Activated CD4-positive, alpha-beta T cell treated with anti-CD3 and anti-CD28 coated beads for 36 hours (primary cell): ENCODE data around the gene NELFCD. TPM values are rescaled to one million over a fixed set of nuclear protein-coding genes. Genes with fewer than 3 reads are reported as not detected.
"Not testable (repeated sequence)": the region's sequence is repeated elsewhere in the genome, so short reads cannot be mapped to it uniquely, and the experiment has no call there.

ENCODE experiments used
- ATAC-seq: fragments of 200-7000 bp; cut with Tn5 transposase; one replicate; pipeline ENCODE4 v1.10.0; 2021; ENCODE audit warnings: mild to moderate bottlenecking, moderate library complexity
- CTCF ChIA-PET: fragments of 350-600 bp; sonication (Branson Sonifier 250); formaldehyde crosslinking; loops from one replicate; lab custom pipeline; 2021; ENCODE audit warnings: antibody characterized with exemption; lab: Charles Lee
- POLR2A ChIA-PET: fragments of 350-600 bp; sonication (Branson Sonifier 250); formaldehyde crosslinking; loops from one replicate; lab custom pipeline; 2021; ENCODE audit warnings: antibody characterized with exemption, inconsistent platforms; lab: Charles Lee
- DNase-seq: peaks from one replicate; pipeline ENCODE4 v3.0.0-alpha.2; 2020
- H3K27ac Mint-ChIP-seq: one replicate; pipeline ENCODE4 v1.8.0; 2021; ENCODE audit warnings: mixed read lengths
- H3K27me3 Mint-ChIP-seq: one replicate; pipeline ENCODE4 v1.8.0; 2021; ENCODE audit warnings: mixed read lengths
- H3K36me3 Mint-ChIP-seq: one replicate; pipeline ENCODE4 v1.8.0; 2021; ENCODE audit warnings: low read depth, mixed read lengths
- H3K4me1 Mint-ChIP-seq: one replicate; pipeline ENCODE4 v1.8.0; 2021; ENCODE audit warnings: mixed read lengths
- H3K4me3 Mint-ChIP-seq: one replicate; pipeline ENCODE4 v1.8.0; 2021; ENCODE audit warnings: mild to moderate bottlenecking, moderate library complexity, mixed read lengths
- H3K9me3 Mint-ChIP-seq: one replicate; pipeline ENCODE4 v1.8.0; 2021; ENCODE audit warnings: low read depth, mixed read lengths
- intact Hi-C, 2 experiments: fragments of 100-400 bp; cut with DNase I in 1 of 2; cut with micrococcal nuclease in 1 of 2; formaldehyde crosslinking; loops; one replicate each; pipeline versions ENCODE4 v1.14.2 to v1.15.1; 2022 to 2024; cut with DNase I, micrococcal nuclease
- total RNA-seq, 2 experiments: library from RNA; stranded (reverse); gene quantifications; one replicate each; pipeline ENCODE4 v1.2.3, GENCODE V29; 2021

NELFCD gene
- total RNA-seq, 2 experiments from 2014 or later = 111 to 121 TPM

- H3K4me1 Mint-ChIP-seq = peaks cover 73% of the 10 kb centered on the region
- no peak for ATAC-seq
- ChIA-PET POLR2A (interaction anchor here (0.6 to 1.7 kb wide), 11 partner anchors 11 to 597 kb away, joined by 3 to 16 read pairs (median 4); partner anchors contain the start of gene PRELID3B), CTCF (interaction anchor here (0.8 to 1.4 kb wide), 7 partner anchors 10 to 190 kb away, joined by 3 to 5 read pairs (median 4); no protein-coding TSS in a partner anchor)
- intact Hi-C loops = loop anchor here (1.0 to 5.0 kb wide), 15 partner anchors 11 to 1639 kb away; partner anchors contain the start of genes NELFCD (in 2 of the 2), PRELID3B (in 2 of the 2), CTSZ (in 1 of the 2) and RAB22A (in 1 of the 2)
- peak; percentile 33 for DNase-seq
- H3K36me3 Mint-ChIP-seq = peaks cover 70% of the 10 kb centered on the region
- H3K27ac Mint-ChIP-seq = peak overlapping the region; percentile 96
- H3K4me3 Mint-ChIP-seq = peak overlapping the region; percentile 87
- no peaks in the 10 kb centered on the region for H3K27me3 Mint-ChIP-seq
- no peaks in the 10 kb centered on the region for H3K9me3 Mint-ChIP-seq
Measured at GRCh38 chr20:59031564-59032022, 50.5 kb downstream of the NELFCD start.

- H3K4me1 Mint-ChIP-seq = peaks cover 73% of the 10 kb centered on the region
- H3K27ac Mint-ChIP-seq = peak within 1 kb of the TSS; percentile 96
- DNase-seq (peak; percentile 98), ATAC-seq (peak; percentile 95)
- CTCF ChIA-PET = interaction anchor here (0.8 to 1.4 kb wide), 8 partner anchors 10 to 190 kb away, joined by 3 to 6 read pairs (median 4); no protein-coding TSS in a partner anchor
- H3K27me3 Mint-ChIP-seq = no peaks in the 10 kb centered on the region
- H3K36me3 Mint-ChIP-seq = peaks cover 70% of the 10 kb centered on the region
- no peaks in the 10 kb centered on the region for H3K9me3 Mint-ChIP-seq
- POLR2A ChIA-PET = interaction anchor here (0.5 to 1.7 kb wide), 20 partner anchors 8 to 675 kb away, joined by 3 to 16 read pairs (median 3); partner anchors contain the start of genes NELFCD and PRELID3B
- intact Hi-C loops = loop anchor here (1.0 to 5.0 kb wide), 15 partner anchors 10 to 1640 kb away; partner anchors contain the start of genes NELFCD (in 2 of the 2), PRELID3B (in 2 of the 2), CTSZ (in 1 of the 2) and RAB22A (in 1 of the 2)
- H3K4me3 Mint-ChIP-seq = peak within 1 kb of the TSS; percentile 87
Measured at GRCh38 chr20:59032023-59032712, 51.1 kb downstream of the NELFCD start, which contains the start of gene ATP5F1E. TSS of gene ATP5F1E (minus strand) at chr20:59032335. CDS start at chr20:59032251, 84 bp downstream.

- peaks cover 73% of the 10 kb centered on the region for H3K4me1 Mint-ChIP-seq
- peak overlapping the region; percentile 87 for H3K4me3 Mint-ChIP-seq
- intact Hi-C loops = loop anchor here (1.0 to 5.0 kb wide), 15 partner anchors 10 to 1640 kb away; partner anchors contain the start of genes NELFCD (in 2 of the 2), PRELID3B (in 2 of the 2), CTSZ (in 1 of the 2) and RAB22A (in 1 of the 2)
- POLR2A ChIA-PET = interaction anchor here (0.5 to 1.7 kb wide), 16 partner anchors 8 to 674 kb away, joined by 3 to 16 read pairs (median 3); partner anchors contain the start of genes NELFCD and PRELID3B
- DNase-seq (no peak), ATAC-seq (no peak)
- no peaks in the 10 kb centered on the region for H3K9me3 Mint-ChIP-seq
- H3K27ac Mint-ChIP-seq = peak overlapping the region; percentile 94
- peaks cover 70% of the 10 kb centered on the region for H3K36me3 Mint-ChIP-seq
- H3K27me3 Mint-ChIP-seq = no peaks in the 10 kb centered on the region
- CTCF ChIA-PET = interaction anchor here (1.2 to 1.4 kb wide), 3 partner anchors 11 to 189 kb away, joined by 3 to 6 read pairs (median 4); no protein-coding TSS in a partner anchor
Measured at GRCh38 chr20:59032713-59033059, 51.6 kb downstream of the NELFCD start.

GRCh38 chr20:59033093-59033492, 52.0 kb downstream of the NELFCD start:
- Mint-ChIP-seq H3K36me3 (peaks cover 70% of the 10 kb centered on the region), H3K27me3 (no peaks in the 10 kb centered on the region), H3K9me3 (no peaks in the 10 kb centered on the region), H3K27ac (peak overlapping the region; percentile 94), H3K4me1 (peaks cover 73% of the 10 kb centered on the region), H3K4me3 (peak overlapping the region; percentile 87)
- ChIA-PET POLR2A (interaction anchor here (0.6 to 1.5 kb wide), 3 partner anchors 10 to 381 kb away, joined by 3 to 16 read pairs (median 4); partner anchors contain the start of gene PRELID3B), CTCF (interaction anchor here (1.2 to 1.7 kb wide), 2 partner anchors 11 to 382 kb away, joined by 4 to 6 read pairs; partner anchors contain the start of gene STX16)
- ATAC-seq = no peak
- intact Hi-C loops = loop anchor here (2.0 to 5.0 kb wide), 7 partner anchors 39 to 1641 kb away; partner anchors contain the start of genes NELFCD (in 1 of the 2) and RBM38 (in 1 of the 2)
- no peak for DNase-seq

- Mint-ChIP-seq H3K27ac (peak overlapping the region; percentile 34), H3K36me3 (peaks cover 65% of the 10 kb centered on the region), H3K9me3 (no peaks in the 10 kb centered on the region), H3K27me3 (no peaks in the 10 kb centered on the region), H3K4me3 (peak overlapping the region; percentile 3), H3K4me1 (peaks cover 69% of the 10 kb centered on the region)
- POLR2A ChIA-PET = interaction anchor here (0.6 to 0.7 kb wide), 2 partner anchors 12 to 90 kb away, joined by 4 to 5 read pairs; no protein-coding TSS in a partner anchor
- ATAC-seq = no peak
- intact Hi-C loops = loop anchor here (2.0 to 5.0 kb wide), 7 partner anchors 39 to 1641 kb away; partner anchors contain the start of genes NELFCD (in 1 of the 2) and RBM38 (in 1 of the 2)
- DNase-seq = no peak
- CTCF ChIA-PET = interaction anchor here (0.7 to 2.0 kb wide), 6 partner anchors 8 to 383 kb away, joined by 3 to 5 read pairs (median 4); partner anchors contain the start of gene STX16
Measured at GRCh38 chr20:59033616-59034165, 52.6 kb downstream of the NELFCD start.

- CTCF ChIA-PET = interaction anchor here (2.0 kb wide), 1 partner anchor 172 kb away, joined by 5 read pairs; no protein-coding TSS in a partner anchor
- Mint-ChIP-seq H3K4me3 (no peak overlapping the region), H3K9me3 (no peaks in the 10 kb centered on the region), H3K4me1 (peaks cover 68% of the 10 kb centered on the region), H3K27ac (peak overlapping the region; percentile 49), H3K36me3 (peaks cover 61% of the 10 kb centered on the region), H3K27me3 (no peaks in the 10 kb centered on the region)
- POLR2A ChIA-PET = no interaction called here
- DNase-seq = no peak
- intact Hi-C loops = no loop called here
- no peak for ATAC-seq
Measured at GRCh38 chr20:59035381-59035780, 54.3 kb downstream of the NELFCD start.

GRCh38 chr20:59037386-59037785, 56.3 kb downstream of the NELFCD start:
- CTCF ChIA-PET = interaction anchor here (0.9 kb wide), 1 partner anchor 9 kb away, joined by 3 read pairs; no protein-coding TSS in a partner anchor
- POLR2A ChIA-PET = no interaction called here
- H3K4me3 Mint-ChIP-seq = no peak overlapping the region
- H3K27me3 Mint-ChIP-seq = no peaks in the 10 kb centered on the region
- DNase-seq = no peak
- ATAC-seq = no peak
- intact Hi-C loops = no loop called here
- peak overlapping the region; percentile 84 for H3K27ac Mint-ChIP-seq
- peaks cover 69% of the 10 kb centered on the region for H3K4me1 Mint-ChIP-seq
- H3K9me3 Mint-ChIP-seq = no peaks in the 10 kb centered on the region
- H3K36me3 Mint-ChIP-seq = peaks cover 59% of the 10 kb centered on the region

GRCh38 chr20:59039233-59039632, 58.2 kb downstream of the NELFCD start:
- ATAC-seq (no peak), DNase-seq (no peak)
- H3K36me3 Mint-ChIP-seq = peaks cover 52% of the 10 kb centered on the region
- intact Hi-C loops = no loop called here
- peak overlapping the region; percentile 94 for H3K27ac Mint-ChIP-seq
- H3K27me3 Mint-ChIP-seq = no peaks in the 10 kb centered on the region
- ChIA-PET POLR2A (no interaction called here), CTCF (no interaction called here)
- no peaks in the 10 kb centered on the region for H3K9me3 Mint-ChIP-seq
- peak overlapping the region; percentile 90 for H3K4me3 Mint-ChIP-seq
- peaks cover 68% of the 10 kb centered on the region for H3K4me1 Mint-ChIP-seq

- peak overlapping the region; percentile 94 for H3K27ac Mint-ChIP-seq
- peak overlapping the region; percentile 90 for H3K4me3 Mint-ChIP-seq
- H3K27me3 Mint-ChIP-seq = no peaks in the 10 kb centered on the region
- peaks cover 60% of the 10 kb centered on the region for H3K4me1 Mint-ChIP-seq
- POLR2A ChIA-PET = interaction anchor here (1.0 kb wide), 1 partner anchor 8 kb away, joined by 3 read pairs; the partner anchor contains the start of gene ATP5F1E
- CTCF ChIA-PET = interaction anchor here (0.7 to 1.0 kb wide), 3 partner anchors 58 to 171 kb away, joined by 3 to 4 read pairs (median 3); no protein-coding TSS in a partner anchor
- intact Hi-C loops = no loop called here
- peaks cover 43% of the 10 kb centered on the region for H3K36me3 Mint-ChIP-seq
- no peak for ATAC-seq
- H3K9me3 Mint-ChIP-seq = no peaks in the 10 kb centered on the region
- no peak for DNase-seq
Measured at GRCh38 chr20:59040667-59041066, 59.6 kb downstream of the NELFCD start.

- Mint-ChIP-seq H3K4me1 (peaks cover 53% of the 10 kb centered on the region), H3K27ac (peak overlapping the region; percentile 94), H3K36me3 (peaks cover 37% of the 10 kb centered on the region), H3K4me3 (peak overlapping the region; percentile 90)
- DNase-seq, intact Hi-C loops, H3K9me3 Mint-ChIP-seq, H3K27me3 Mint-ChIP-seq, ATAC-seq: not testable (repeated sequence)
- ChIA-PET POLR2A (interaction anchor here (0.6 to 2.4 kb wide), 2 partner anchors 9 to 124 kb away, joined by 4 to 16 read pairs; partner anchors contain the start of gene ATP5F1E), CTCF (interaction anchor here (0.8 to 1.0 kb wide), 3 partner anchors 8 to 158 kb away, joined by 3 to 4 read pairs (median 3); no protein-coding TSS in a partner anchor)
Measured at GRCh38 chr20:59041487-59041886, 60.4 kb downstream of the NELFCD start.
